NB4 (cell line): ENCODE measurements around the gene IL17RA.

Source experiments
- DNase-seq: peaks from one replicate; pipeline ENCODE4 v3.0.0; 2010; ENCODE audit warnings: low read depth
- H3K4me3 ChIP-seq: one replicate; pipeline ENCODE4 v1.5.1; 2011; ENCODE audit warnings: mild to moderate bottlenecking, low read depth, low read length, moderate library complexity
- MYC ChIP-seq: IDR thresholded peaks from 2 replicates; pipeline ENCODE4 v1.6.1; 2011; ENCODE audit warnings: low read depth, low read length
- POLR2A ChIP-seq: IDR thresholded peaks from 2 replicates; pipeline ENCODE4 v1.6.1; 2011; ENCODE audit warnings: mild to moderate bottlenecking; ENCODE audit not compliant: insufficient read length; ENCODE audit errors: extremely low read depth
- TF ChIP-seq, protein P1 (sequence below): IDR thresholded peaks from one replicate; pipeline ENCODE4 v1.5.1; 2012; ENCODE audit warnings: low read depth, low read length
- TF ChIP-seq, protein P2 (sequence below): IDR thresholded peaks from 2 replicates; pipeline ENCODE4 v1.6.1; 2011; ENCODE audit warnings: low read depth, low read length

Gene IL17RA

DNA sequence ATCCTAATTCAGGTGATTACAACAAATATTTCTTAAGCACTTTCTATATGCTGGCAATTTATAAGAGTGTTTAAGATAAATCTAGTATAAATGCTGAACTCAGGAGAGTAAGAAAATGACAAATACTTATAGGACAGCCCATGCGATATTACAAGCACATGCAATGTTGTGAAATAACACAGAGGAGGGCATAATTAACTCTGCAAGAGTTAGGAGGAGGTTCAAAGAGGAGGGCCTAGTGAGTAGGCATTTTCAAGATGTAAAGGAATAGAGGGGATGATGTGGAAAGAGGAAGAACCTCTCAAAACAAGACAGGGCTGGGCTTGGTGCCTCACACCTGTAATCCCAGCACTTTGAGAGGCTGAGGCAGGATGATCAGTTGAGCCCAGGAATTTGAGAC, 37.1 kb upstream of the IL17RA start:
- DNase-seq: peak; percentile 64
- H3K4me3 ChIP-seq: no peak overlapping the region
- TF ChIP-seq, protein P1, sequence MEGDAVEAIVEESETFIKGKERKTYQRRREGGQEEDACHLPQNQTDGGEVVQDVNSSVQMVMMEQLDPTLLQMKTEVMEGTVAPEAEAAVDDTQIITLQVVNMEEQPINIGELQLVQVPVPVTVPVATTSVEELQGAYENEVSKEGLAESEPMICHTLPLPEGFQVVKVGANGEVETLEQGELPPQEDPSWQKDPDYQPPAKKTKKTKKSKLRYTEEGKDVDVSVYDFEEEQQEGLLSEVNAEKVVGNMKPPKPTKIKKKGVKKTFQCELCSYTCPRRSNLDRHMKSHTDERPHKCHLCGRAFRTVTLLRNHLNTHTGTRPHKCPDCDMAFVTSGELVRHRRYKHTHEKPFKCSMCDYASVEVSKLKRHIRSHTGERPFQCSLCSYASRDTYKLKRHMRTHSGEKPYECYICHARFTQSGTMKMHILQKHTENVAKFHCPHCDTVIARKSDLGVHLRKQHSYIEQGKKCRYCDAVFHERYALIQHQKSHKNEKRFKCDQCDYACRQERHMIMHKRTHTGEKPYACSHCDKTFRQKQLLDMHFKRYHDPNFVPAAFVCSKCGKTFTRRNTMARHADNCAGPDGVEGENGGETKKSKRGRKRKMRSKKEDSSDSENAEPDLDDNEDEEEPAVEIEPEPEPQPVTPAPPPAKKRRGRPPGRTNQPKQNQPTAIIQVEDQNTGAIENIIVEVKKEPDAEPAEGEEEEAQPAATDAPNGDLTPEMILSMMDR: no peak
- TF ChIP-seq POLR2A: no peak
- TF ChIP-seq, protein P2, sequence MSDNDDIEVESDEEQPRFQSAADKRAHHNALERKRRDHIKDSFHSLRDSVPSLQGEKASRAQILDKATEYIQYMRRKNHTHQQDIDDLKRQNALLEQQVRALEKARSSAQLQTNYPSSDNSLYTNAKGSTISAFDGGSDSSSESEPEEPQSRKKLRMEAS: no peak
- TF ChIP-seq MYC: no peak

DNA sequence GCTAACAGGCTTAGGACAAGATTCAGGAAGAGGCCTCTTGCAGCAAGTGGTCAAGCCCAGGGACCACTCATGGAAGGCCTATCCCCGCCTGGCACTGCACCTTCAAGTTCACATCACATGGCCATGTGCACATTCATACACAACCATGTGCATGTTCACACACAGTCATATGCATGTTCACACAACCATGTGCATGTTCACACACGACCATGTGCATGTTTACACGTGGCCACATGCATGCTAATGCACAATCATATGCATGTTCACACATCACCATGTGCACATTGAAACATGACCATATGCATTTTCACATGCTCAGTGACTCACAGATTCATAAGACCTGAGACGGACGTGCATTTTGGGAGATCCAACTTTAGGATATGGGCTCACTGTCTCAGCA, 28.7 kb upstream of the IL17RA start:
- DNase-seq: no peak
- H3K4me3 ChIP-seq: no peak overlapping the region
- TF ChIP-seq, protein P2: peak; percentile 45; the same call in 1 of the 2 replicates
- no peak for TF ChIP-seq MYC

DNA sequence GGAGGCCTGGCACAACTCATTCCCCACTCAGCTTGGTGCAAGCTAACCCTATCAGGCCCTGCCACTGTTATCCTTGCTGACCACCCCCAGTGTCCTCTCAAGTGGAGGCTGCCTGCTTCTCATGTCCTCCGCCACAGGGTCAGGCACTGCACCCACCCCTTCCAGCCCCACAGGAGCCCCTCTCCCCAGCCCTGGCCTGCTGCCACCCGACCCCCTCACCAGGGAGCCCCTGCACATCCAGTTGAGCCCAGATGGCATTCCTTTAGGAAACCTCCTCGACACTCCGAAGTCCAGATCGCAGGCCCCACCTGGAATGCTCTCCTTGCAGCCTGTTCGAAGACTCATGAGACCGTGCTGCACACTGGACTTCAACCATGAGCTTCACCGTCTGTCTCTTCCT, 28.0 kb upstream of the IL17RA start:
- H3K4me3 ChIP-seq: no peak overlapping the region
- no peak for DNase-seq
- no peak for TF ChIP-seq POLR2A
- TF ChIP-seq, protein P2: no peak
- no peak for TF ChIP-seq MYC
- TF ChIP-seq, protein P1: no peak

DNA sequence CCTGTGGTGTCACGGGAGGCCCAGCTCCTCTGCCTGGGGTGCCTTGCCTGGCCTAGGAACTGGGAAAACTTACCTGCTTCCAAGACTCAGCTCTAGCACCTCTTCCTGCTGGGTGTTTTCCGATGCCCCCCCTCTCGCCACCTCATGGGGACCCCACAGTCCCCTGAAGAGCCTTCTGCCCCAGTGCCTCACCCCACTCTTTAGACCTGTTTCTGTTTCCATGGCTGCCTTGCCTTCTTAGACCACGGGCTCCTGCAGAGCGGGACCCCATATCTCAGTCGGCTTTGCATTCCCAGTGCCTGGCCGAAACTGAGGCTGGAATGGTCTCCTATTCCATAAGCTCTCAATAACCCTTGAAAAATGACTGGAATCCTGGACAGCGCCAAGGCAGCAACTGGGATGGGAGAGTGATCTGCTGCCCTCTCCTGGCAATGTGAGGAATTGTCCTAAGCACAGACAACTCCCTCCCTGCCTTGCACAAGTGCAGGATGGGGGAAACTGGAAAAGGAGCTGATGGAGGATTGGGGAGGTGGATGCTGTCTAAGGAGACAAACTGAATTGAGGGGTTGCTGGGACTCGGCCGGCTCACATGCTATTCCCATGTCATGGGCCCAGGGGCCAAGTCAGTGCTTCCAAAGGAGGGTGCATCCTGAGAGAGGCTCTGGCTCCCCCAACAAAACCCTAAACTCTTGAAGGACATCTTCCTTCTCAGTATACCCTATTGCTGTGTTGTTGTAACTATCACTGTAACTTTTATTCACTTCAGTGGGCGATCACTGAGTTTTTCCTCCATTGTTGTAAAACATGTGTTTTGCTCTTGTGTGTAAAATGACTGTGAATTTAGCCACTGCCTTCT, 26.6 kb upstream of the IL17RA start:
- DNase-seq: peak; percentile 59
- TF ChIP-seq, protein P1: peak; percentile 87
- no peak; the same call in 1 of the 2 replicates for TF ChIP-seq MYC
- H3K4me3 ChIP-seq: no peak overlapping the region

DNA sequence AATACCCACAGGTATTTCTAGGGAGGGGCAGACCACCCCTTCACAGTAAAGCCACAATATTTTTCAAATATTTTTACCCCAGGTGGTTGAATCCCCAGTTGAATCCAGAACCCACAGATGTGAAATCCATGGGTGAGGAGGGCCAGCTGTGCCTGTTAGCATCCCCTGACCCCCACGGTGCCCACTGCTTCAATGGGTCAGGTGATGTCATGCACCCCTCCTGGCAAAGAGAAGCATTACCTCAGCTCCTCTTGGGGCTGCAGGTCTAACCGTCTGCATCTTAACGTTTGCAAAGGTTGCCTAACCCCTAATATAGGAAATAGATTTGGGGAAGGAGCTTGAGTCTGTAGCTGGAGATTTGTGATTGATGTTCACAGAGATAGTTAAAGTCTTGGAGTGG, 24.7 kb upstream of the IL17RA start:
- TF ChIP-seq, protein P2: no peak
- no peak for TF ChIP-seq MYC
- TF ChIP-seq, protein P1: no peak
- TF ChIP-seq POLR2A: no peak
- H3K4me3 ChIP-seq: no peak overlapping the region
- DNase-seq: no peak

DNA sequence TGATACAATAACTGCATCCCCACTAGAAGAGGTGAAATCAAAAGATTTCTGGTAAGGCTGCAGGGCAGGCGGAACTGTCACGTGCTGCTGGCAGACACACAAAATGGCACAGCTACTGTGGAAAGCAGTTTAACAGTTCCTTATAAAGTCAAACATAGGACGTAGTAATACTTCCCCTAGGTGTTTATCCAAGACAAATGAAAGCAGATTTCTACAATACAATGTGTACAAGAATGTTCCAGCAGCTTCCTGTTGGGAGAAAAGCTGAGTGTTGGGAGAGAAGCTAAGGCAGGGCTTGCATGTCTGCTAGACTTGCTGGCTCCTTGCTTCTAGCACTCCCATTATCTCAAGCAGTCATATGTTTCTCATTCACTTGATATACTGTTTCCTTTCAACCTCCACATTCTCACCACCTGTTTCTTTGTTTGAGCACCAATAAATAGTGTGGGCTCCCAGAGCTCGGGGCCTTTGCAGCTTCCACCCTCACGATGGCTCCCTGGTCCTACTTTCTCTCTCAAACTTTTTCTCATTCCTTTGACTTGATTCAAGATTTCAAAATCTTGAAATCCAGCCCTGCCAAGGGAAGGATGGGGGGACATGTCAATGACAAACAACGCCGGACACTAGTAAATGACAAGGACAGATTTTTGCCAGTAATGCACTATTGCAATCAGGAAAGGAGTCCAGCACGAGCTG, 21.2 kb upstream of the IL17RA start:
- DNase-seq: no peak
- TF ChIP-seq, protein P2: no peak
- no peak for TF ChIP-seq POLR2A
- H3K4me3 ChIP-seq: no peak overlapping the region
